Measurements from ENCODE around the gene ADAM8. TPM values are rescaled to one million over a fixed set of nuclear protein-coding genes. Genes with fewer than 3 reads are reported as not detected.

ADAM8 gene
- polyA plus RNA-seq (2011; rRNA removed) (0.53 and 0.77 TPM in 2 replicates), polyA minus RNA-seq (2011; rRNA and poly(A)+ RNA removed) (0.15 and 0.71 TPM in 2 replicates)

DNA sequence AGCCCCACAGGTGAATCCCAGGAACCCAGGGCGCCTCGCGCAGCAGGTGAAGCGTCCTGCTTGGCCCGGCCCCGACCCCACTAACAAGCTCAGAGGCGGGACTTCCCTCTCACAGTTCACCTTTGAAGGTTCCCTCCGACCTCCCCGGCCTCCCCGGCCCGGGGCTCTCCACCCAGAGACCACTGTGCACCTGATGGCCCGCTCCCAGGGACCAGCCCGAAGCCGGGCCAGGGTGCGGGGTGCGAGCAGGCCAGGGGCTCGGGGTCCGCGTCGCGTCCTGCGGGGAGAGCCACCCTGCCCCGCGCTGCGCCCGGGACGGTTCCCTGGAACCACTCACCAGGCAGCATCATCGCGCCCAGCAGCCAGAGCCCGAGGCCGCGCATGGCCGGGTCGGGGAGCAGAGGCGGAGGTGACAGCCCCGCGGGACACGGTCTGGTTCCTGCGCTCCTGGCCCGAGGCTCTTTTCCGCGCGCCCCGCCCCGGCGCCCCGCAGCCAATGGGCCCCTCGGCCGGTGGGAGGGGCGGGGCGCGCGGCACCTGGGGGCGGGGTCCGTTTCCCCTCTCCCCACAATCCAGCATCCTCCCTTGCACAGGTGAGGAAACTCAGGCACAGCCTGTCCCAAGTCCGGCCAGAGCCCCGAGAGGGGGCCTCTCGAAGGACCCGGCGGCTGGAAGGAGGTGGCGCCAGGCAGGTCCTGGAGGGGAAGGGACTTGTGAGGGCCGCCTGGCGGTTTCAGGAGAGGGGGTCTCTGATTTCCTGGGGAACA, at the start of gene ADAM8:
TSS of gene ADAM8 (minus strand) at position 434 of the 767 bp plus-strand sequence. CDS start at position 383, 51 bp downstream.
- H3K27me3 ChIP-seq (ENCODE audit: control insufficient read depth, insufficient read depth, low read length): no peaks in the 10 kb centered on the region
- ChIA-PET POLR2A (no interaction called here), CTCF (interaction anchor here (1.1 kb wide), 1 partner anchor 53 kb away, joined by 3 read pairs; no protein-coding TSS in a partner anchor)
- TF ChIP-seq, protein P1, sequence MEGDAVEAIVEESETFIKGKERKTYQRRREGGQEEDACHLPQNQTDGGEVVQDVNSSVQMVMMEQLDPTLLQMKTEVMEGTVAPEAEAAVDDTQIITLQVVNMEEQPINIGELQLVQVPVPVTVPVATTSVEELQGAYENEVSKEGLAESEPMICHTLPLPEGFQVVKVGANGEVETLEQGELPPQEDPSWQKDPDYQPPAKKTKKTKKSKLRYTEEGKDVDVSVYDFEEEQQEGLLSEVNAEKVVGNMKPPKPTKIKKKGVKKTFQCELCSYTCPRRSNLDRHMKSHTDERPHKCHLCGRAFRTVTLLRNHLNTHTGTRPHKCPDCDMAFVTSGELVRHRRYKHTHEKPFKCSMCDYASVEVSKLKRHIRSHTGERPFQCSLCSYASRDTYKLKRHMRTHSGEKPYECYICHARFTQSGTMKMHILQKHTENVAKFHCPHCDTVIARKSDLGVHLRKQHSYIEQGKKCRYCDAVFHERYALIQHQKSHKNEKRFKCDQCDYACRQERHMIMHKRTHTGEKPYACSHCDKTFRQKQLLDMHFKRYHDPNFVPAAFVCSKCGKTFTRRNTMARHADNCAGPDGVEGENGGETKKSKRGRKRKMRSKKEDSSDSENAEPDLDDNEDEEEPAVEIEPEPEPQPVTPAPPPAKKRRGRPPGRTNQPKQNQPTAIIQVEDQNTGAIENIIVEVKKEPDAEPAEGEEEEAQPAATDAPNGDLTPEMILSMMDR (IDR thresholded peaks at IDR 0.05; ENCODE audit: insufficient read depth, low read depth, low read length): no peak
- no peak within 1 kb of the TSS for H3K4me3 ChIP-seq (ENCODE audit: low read depth, low read length)
- peaks cover 16% of the 10 kb centered on the region for H3K36me3 ChIP-seq (ENCODE audit: control insufficient read depth, insufficient read depth, low read length)
- no peak for DNase-seq (ENCODE audit: low read depth)

DNA sequence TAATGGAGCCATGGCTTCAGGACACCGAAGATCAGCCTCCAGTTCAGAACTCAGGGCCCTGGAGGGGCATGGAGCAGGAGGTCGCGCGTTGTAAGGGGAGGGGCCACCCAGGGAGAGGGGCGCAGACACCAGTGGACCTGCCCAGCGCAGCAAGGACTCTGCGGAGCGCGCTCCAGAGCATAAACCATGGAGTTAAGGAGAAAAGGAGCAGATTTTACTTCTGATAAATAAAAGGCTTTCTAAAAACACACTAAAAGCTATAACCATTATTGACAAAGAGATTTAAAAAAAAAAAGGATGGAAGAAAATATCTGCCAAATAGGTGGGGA, 49.5 kb upstream of the ADAM8 start:
- peak overlapping the region; percentile 53 for H3K4me3 ChIP-seq (ENCODE audit: low read depth, low read length)
- peaks cover 10% of the 10 kb centered on the region for H3K27me3 ChIP-seq (ENCODE audit: control insufficient read depth, insufficient read depth, low read length)
- DNase-seq (ENCODE audit: low read depth): no peak
- POLR2A ChIA-PET: no interaction called here
- H3K36me3 ChIP-seq (ENCODE audit: control insufficient read depth, insufficient read depth, low read length): no peaks in the 10 kb centered on the region
- TF ChIP-seq, protein P1 (IDR thresholded peaks at IDR 0.05; ENCODE audit: insufficient read depth, low read depth, low read length): no peak
- CTCF ChIA-PET: interaction anchor here (1.5 kb wide), 1 partner anchor 111 kb away, joined by 5 read pairs; no protein-coding TSS in a partner anchor

DNA sequence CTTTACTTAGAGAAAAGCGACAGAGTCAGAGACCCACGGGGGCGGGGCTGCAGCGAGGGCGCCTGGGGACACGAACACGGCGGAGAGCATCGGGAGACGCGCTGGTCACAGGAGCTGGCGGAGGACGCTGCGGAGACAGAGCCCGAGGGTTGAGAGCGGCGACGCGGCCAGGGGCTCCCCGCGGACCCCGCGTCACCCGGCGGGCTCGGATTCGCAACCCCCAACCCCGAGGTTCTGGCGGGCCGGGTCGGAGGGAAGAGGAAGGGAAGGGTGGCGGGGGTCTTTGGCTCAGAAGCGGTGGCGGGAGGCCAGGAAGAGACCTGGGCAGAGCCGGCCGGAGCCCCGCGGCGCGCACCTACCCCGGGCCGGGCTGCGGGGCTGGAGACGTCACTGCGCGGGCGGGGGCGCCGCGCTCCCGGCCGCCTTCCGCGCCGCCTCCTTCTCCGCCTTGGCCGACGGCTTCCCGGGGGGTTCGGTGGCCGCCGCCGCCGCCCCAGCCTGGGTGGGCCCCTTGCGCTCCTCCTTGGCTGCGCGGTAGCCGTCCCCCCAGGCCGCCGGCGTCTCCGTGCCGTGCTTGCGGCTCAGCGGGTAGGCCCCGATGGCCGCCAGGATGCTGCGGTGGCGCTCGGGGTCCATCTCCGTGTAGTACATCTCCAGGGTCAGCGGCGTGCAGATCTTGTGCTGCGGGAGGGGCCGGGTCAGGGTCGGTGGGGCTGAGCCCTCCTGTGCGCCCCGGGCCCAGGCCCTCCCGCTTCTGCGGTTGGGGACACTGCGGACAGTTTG, 49.0 kb upstream of the ADAM8 start:
- H3K27me3 ChIP-seq (ENCODE audit: control insufficient read depth, insufficient read depth, low read length): peaks cover 8% of the 10 kb centered on the region
- TF ChIP-seq, protein P1 (IDR thresholded peaks at IDR 0.05; ENCODE audit: insufficient read depth, low read depth, low read length): no peak
- ChIA-PET POLR2A (no interaction called here), CTCF (interaction anchor here (0.6 to 2.0 kb wide), 2 partner anchors 10 to 454 kb away, joined by 3 to 6 read pairs; no protein-coding TSS in a partner anchor)
- no peaks in the 10 kb centered on the region for H3K36me3 ChIP-seq (ENCODE audit: control insufficient read depth, insufficient read depth, low read length)
- DNase-seq (ENCODE audit: low read depth): no peak
- peak overlapping the region; percentile 53 for H3K4me3 ChIP-seq (ENCODE audit: low read depth, low read length)

DNA sequence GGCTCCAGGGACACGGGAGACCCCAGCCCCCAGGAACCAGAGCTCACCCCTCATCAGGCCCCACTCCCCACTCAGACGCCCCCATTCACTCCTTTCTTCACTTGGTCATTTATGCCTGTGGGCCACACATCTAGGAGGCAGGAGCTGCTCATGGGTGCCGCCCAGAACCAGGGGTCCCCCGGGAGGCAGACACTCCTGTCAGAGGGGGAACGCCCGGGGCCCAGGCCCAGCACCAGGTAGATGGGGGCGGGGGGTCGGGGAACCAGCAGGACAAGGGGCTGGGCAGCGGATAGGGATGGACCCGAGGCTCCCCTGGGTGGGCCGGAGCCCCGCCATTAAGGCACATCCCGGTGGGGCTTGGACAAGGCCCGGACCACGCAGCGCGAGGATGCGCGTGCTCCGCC, 48.2 kb upstream of the ADAM8 start:
- DNase-seq (ENCODE audit: low read depth): no peak
- H3K36me3 ChIP-seq (ENCODE audit: control insufficient read depth, insufficient read depth, low read length): no peaks in the 10 kb centered on the region
- peaks cover 8% of the 10 kb centered on the region for H3K27me3 ChIP-seq (ENCODE audit: control insufficient read depth, insufficient read depth, low read length)
- TF ChIP-seq, protein P1 (IDR thresholded peaks at IDR 0.05; ENCODE audit: insufficient read depth, low read depth, low read length): no peak
- ChIA-PET CTCF (interaction anchor here (1.3 to 2.0 kb wide), 2 partner anchors 9 to 17 kb away, joined by 5 to 6 read pairs; no protein-coding TSS in a partner anchor), POLR2A (interaction anchor here (0.6 kb wide), 1 partner anchor 110 kb away, joined by 6 read pairs; no protein-coding TSS in a partner anchor)
- H3K4me3 ChIP-seq (ENCODE audit: low read depth, low read length): peak overlapping the region; percentile 53
